SU-DHL-6 (cell line): ENCODE results near the gene ACYP1.

Experiments used
- H2AFZ ChIP-seq: fragments of 200-600 bp; sonication (generic); 2 replicates; pipeline ENCODE4 v1.6.1; 2014; ENCODE audit warnings: low read depth, mild to moderate bottlenecking, moderate library complexity, mixed read lengths, antibody characterized with exemption, low read length; ENCODE audit not compliant: severe bottlenecking
- H3F3A ChIP-seq: fragments of 200-600 bp; shearing (Covaris generic); 2 replicates; pipeline ENCODE4 v1.6.0; 2016; ENCODE audit warnings: antibody characterized with exemption, mild to moderate bottlenecking; ENCODE audit not compliant: insufficient read depth
- H3K27ac ChIP-seq: fragments of 200-600 bp; sonication (generic); 2 replicates; pipeline ENCODE4 v1.5.1; 2016; ENCODE audit warnings: low read depth, mild to moderate bottlenecking, low read length, moderate library complexity, mixed read lengths
- H3K27me3 ChIP-seq: fragments of 200-600 bp; sonication (generic), shearing (Covaris generic); 2 replicates; pipeline ENCODE4 v1.6.0; 2014; ENCODE audit warnings: mild to moderate bottlenecking, low read length
- H3K36me3 ChIP-seq: fragments of 200-600 bp; sonication (generic); 2 replicates; pipeline ENCODE4 v1.6.1; 2014; ENCODE audit warnings: mild to moderate bottlenecking, low read length, mixed read lengths
- H3K4me2 ChIP-seq: fragments of 300-600, 200-600 bp; shearing (Covaris generic), sonication (generic); 2 replicates; pipeline ENCODE4 v1.6.0; 2014; ENCODE audit warnings: low read length, low read depth, mild to moderate bottlenecking; ENCODE audit not compliant: poor library complexity, severe bottlenecking
- H3K4me3 ChIP-seq: fragments of 200-600 bp; sonication (generic); 2 replicates; pipeline ENCODE4 v1.5.1; 2014; ENCODE audit warnings: antibody characterized with exemption, low read length, mild to moderate bottlenecking, mixed read lengths; ENCODE audit not compliant: insufficient read depth, poor library complexity, severe bottlenecking
- H3K79me2 ChIP-seq: fragments of 200-600 bp; sonication (generic); 2 replicates; pipeline ENCODE4 v1.6.1; 2014; ENCODE audit warnings: mild to moderate bottlenecking, low read length, moderate library complexity; ENCODE audit not compliant: insufficient read depth
- H3K9ac ChIP-seq: fragments of 200-600 bp; sonication (generic); 2 replicates; pipeline ENCODE4 v1.7.0; 2014; ENCODE audit warnings: mild to moderate bottlenecking, low read length
- H3K9me2 ChIP-seq: fragments of 200-600 bp; sonication (generic); replicated peaks from 2 replicates; pipeline ENCODE4 v1.6.1; 2014; ENCODE audit warnings: low read length; ENCODE audit not compliant: insufficient read depth
- H3K9me3 ChIP-seq: fragments of 200-600 bp; sonication (generic); 2 replicates; pipeline ENCODE4 v1.6.1; 2014; ENCODE audit warnings: low read length, mixed read lengths; ENCODE audit not compliant: insufficient read depth
- H4K20me1 ChIP-seq: fragments of 200-600 bp; sonication (generic); 2 replicates; pipeline ENCODE4 v1.6.1; 2014; ENCODE audit warnings: low read depth, mild to moderate bottlenecking, antibody characterized with exemption, low read length, moderate library complexity, mixed read lengths
- EZH2phosphoT487 ChIP-seq: fragments of 200-600 bp; sonication (generic), shearing (Covaris generic); conservative IDR thresholded peaks from 2 replicates; pipeline ENCODE4 v1.6.1; 2018; ENCODE audit warnings: mild to moderate bottlenecking, antibody characterized with exemption, low read length, moderate library complexity, mixed read lengths
- TF ChIP-seq, protein P1 (sequence below): fragments of 200-600 bp; sonication (generic); IDR thresholded peaks from one replicate; pipeline ENCODE4 v1.5.1; 2017; ENCODE audit warnings: antibody characterized with exemption, mild to moderate bottlenecking, low read length, moderate library complexity; ENCODE audit not compliant: insufficient read depth, poor library complexity, severe bottlenecking

ACYP1 gene

GRCh38 chr14:75053396-75054291, 10.2 kb downstream of the ACYP1 start:
- Histone ChIP-seq H3K4me3 (no peak overlapping the region), H3K9ac (no peak overlapping the region), H3K79me2 (peaks cover 9% of the 10 kb centered on the region; the same call in 1 of the 2 replicates)

DNA sequence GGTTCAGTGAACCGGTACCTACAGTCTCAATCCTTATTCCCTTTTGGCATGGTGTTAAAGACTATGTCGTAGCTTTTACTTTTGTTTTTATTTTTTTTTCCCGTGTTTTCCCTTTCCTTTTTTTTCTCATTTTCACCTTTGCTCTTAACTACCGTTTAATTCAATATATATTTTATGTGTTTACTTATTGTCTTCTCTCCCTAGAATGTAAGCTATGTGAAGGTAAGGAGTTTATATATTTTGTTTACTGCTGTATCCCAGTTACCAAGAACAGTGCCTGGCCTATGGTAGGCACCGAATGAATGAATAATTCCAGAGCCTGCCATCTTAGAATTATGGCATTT, 12.3 kb downstream of the ACYP1 start:
- Histone ChIP-seq H3K4me2 (peak overlapping the region; percentile 81), H3K9me2 (no peaks in the 10 kb centered on the region), H3K9me3 (no peaks in the 10 kb centered on the region), H2AFZ (peak overlapping the region; percentile 89), H3K27ac (peak overlapping the region; percentile 54), H3K9ac (peak overlapping the region; percentile 91), H3K79me2 (peaks cover 9% of the 10 kb centered on the region; the same call in 1 of the 2 replicates), H4K20me1 (no peaks in the 10 kb centered on the region), H3F3A (peaks cover 34% of the 10 kb centered on the region), H3K27me3 (no peaks in the 10 kb centered on the region), H3K36me3 (peaks cover 7% of the 10 kb centered on the region), H3K4me3 (peak overlapping the region; percentile 70)
- TF ChIP-seq EZH2phosphoT487: no peak

More at GRCh38 chr14:75053396-75054291, 10.2 kb downstream of the ACYP1 start:
- no peaks in the 10 kb centered on the region for H3K9me2 ChIP-seq
- peaks cover 7% of the 10 kb centered on the region for H3K36me3 ChIP-seq
- peaks cover 30% of the 10 kb centered on the region for H3F3A ChIP-seq
- no peaks in the 10 kb centered on the region for H3K9me3 ChIP-seq
- no peak overlapping the region for H2AFZ ChIP-seq
- H3K4me2 ChIP-seq: no peak overlapping the region
- TF ChIP-seq EZH2phosphoT487: no peak
- H3K27me3 ChIP-seq: no peaks in the 10 kb centered on the region
- H3K27ac ChIP-seq: no peak overlapping the region
- H4K20me1 ChIP-seq: no peaks in the 10 kb centered on the region

DNA sequence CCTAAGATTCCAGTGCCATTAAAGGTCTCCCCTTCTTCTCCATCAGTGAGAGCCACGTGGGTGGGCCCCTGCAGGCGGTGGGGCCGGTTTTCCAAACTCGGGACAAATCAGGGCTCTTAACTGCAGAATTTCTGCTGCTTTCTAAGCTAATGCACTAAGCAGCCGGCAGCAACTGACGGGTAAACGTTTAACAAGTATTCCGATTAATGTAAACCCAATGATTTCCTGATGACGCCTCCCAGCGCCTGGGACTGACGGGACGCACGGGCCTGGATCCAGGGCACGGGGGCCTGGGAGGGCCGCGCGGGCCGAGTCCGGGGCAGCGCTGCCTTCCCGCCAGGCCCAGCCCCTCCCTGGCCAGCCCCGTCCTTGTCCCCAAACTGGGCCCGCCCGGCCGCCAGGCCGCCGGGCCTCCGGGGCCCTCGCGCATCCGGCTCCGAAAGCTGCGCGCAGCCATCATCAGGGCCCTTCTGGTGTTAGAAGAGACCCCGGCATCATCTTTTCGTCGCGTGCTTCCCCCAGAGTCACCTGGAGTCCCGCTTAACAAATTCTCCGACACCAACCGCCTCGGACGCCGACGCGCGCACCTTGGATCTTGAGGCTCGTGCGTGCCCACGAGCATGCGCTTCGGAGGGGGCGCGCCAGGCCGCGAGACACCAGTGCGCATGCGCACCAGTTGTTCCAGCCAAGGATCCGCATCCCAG, 12.8 kb downstream of the ACYP1 start, which contains the start of gene MLH3:
Gene MLH3 (minus strand): TSS at position 616 of the 704 bp plus-strand sequence. CDS start 1,812 bp downstream, outside the sequence.
- Histone ChIP-seq H4K20me1 (no peaks in the 10 kb centered on the region), H3K27me3 (no peaks in the 10 kb centered on the region), H3K79me2 (peaks cover 9% of the 10 kb centered on the region; the same call in 1 of the 2 replicates), H2AFZ (peak within 1 kb of the TSS; percentile 89), H3K4me2 (peak within 1 kb of the TSS; percentile 81), H3K9me3 (no peaks in the 10 kb centered on the region), H3K4me3 (peak within 1 kb of the TSS; percentile 70), H3F3A (peaks cover 34% of the 10 kb centered on the region), H3K36me3 (peaks cover 6% of the 10 kb centered on the region), H3K9me2 (no peaks in the 10 kb centered on the region), H3K9ac (peak within 1 kb of the TSS; percentile 91), H3K27ac (peak within 1 kb of the TSS; percentile 54)
- TF ChIP-seq, protein P1, sequence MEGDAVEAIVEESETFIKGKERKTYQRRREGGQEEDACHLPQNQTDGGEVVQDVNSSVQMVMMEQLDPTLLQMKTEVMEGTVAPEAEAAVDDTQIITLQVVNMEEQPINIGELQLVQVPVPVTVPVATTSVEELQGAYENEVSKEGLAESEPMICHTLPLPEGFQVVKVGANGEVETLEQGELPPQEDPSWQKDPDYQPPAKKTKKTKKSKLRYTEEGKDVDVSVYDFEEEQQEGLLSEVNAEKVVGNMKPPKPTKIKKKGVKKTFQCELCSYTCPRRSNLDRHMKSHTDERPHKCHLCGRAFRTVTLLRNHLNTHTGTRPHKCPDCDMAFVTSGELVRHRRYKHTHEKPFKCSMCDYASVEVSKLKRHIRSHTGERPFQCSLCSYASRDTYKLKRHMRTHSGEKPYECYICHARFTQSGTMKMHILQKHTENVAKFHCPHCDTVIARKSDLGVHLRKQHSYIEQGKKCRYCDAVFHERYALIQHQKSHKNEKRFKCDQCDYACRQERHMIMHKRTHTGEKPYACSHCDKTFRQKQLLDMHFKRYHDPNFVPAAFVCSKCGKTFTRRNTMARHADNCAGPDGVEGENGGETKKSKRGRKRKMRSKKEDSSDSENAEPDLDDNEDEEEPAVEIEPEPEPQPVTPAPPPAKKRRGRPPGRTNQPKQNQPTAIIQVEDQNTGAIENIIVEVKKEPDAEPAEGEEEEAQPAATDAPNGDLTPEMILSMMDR: no peak

GRCh38 chr14:75049731-75050201, 14.1 kb downstream of the ACYP1 start:
- H3K27ac ChIP-seq: no peak overlapping the region
- TF ChIP-seq, protein P1: no peak
- no peak for TF ChIP-seq EZH2phosphoT487
- no peaks in the 10 kb centered on the region for H4K20me1 ChIP-seq
- no peak overlapping the region for H2AFZ ChIP-seq
- no peaks in the 10 kb centered on the region for H3K27me3 ChIP-seq
- peaks cover 18% of the 10 kb centered on the region; the same call in 1 of the 2 replicates for H3K79me2 ChIP-seq
- peaks cover 34% of the 10 kb centered on the region for H3F3A ChIP-seq
- peak overlapping the region; percentile 81 for H3K4me2 ChIP-seq
- H3K36me3 ChIP-seq: no peaks in the 10 kb centered on the region
- no peak overlapping the region for H3K9ac ChIP-seq
- H3K4me3 ChIP-seq: no peak overlapping the region
- no peaks in the 10 kb centered on the region for H3K9me2 ChIP-seq
- no peaks in the 10 kb centered on the region for H3K9me3 ChIP-seq
